ENCODE data around the gene PADI3. TPM values are rescaled to one million over a fixed set of nuclear protein-coding genes. Genes with fewer than 3 reads are reported as not detected.

PADI3 gene
- total RNA-seq, 4 donors from 2014 or later, result not detected

- no peak for DNase-seq (ENCODE audit: low spot score)
- ATAC-seq (ENCODE audit: low FRiP score), result no peak
- TF ChIP-seq CTCF (IDR thresholded peaks at IDR 0.05), result no peak
Measured at GRCh38 chr1:17328855-17329254, 80.0 kb downstream of the PADI3 start.

GRCh38 chr1:17329610-17330009 is 80.7 kb downstream of the PADI3 start:
- ATAC-seq (ENCODE audit: low FRiP score) (no peak), DNase-seq (ENCODE audit: low spot score) (no peak)
- TF ChIP-seq CTCF (IDR thresholded peaks at IDR 0.05), result no peak

- no peak for TF ChIP-seq CTCF (IDR thresholded peaks at IDR 0.05)
- peak; percentile 37 for ATAC-seq (ENCODE audit: low FRiP score)
- DNase-seq (ENCODE audit: low spot score), result no peak
Measured at GRCh38 chr1:17330856-17331255, 82.0 kb downstream of the PADI3 start.

- DNase-seq (ENCODE audit: low spot score), result no peak
- no peak for TF ChIP-seq CTCF (IDR thresholded peaks at IDR 0.05)
- no peak for ATAC-seq (ENCODE audit: low FRiP score)
Measured at GRCh38 chr1:17333081-17333480, 84.2 kb downstream of the PADI3 start.

Small RNAs within 50 kb of the gene (small RNA-seq; reads per million reads assigned to genes)
- gene MIR3972, result not detected

Other genes starting within 250 kb of the PADI3 start
- gene ATP13A2, start 237.2 kb upstream of the PADI3 start, total RNA-seq, result 10 to 100 TPM; 18.7 to 38.9 (median 32.8) TPM
- gene SDHB, start 195.1 kb upstream of the PADI3 start, total RNA-seq, result 100 to 1,000 TPM in 3 of 4 donors, 10 to 100 TPM in 1; 84.2 to 128 (median 117) TPM
- gene PADI2, start 129.6 kb upstream of the PADI3 start, total RNA-seq, result 10 to 100 TPM in 1 of 4 donors, 1 to 10 TPM in 2, under 1 TPM in 1; 0.37 to 19.9 (median 1.6) TPM
- not detected for gene PADI1, start 44.0 kb upstream of the PADI3 start, total RNA-seq
- 10 to 100 TPM in 1 of 4 donors, 1 to 10 TPM in 2, under 1 TPM in 1; 0.56 to 16.1 (median 2.2) TPM for gene PADI4, start 59.1 kb downstream of the PADI3 start, total RNA-seq
- not detected for gene PADI6, start 123.1 kb downstream of the PADI3 start, total RNA-seq
- 10 to 100 TPM; 20.9 to 44.4 (median 26.6) TPM for gene RCC2, start 190.6 kb downstream of the PADI3 start, total RNA-seq